HepG2 (cell line): ENCODE data around the gene PLEKHA6. TPM values are rescaled to one million over a fixed set of nuclear protein-coding genes. Genes with fewer than 3 reads are reported as not detected.

Experiments used
- ATAC-seq: fragments of 200-7000 bp; cut with Tn5 transposase; 3 replicates; pipeline ENCODE4 v1.9.1; 2020; ENCODE audit warnings: mild to moderate bottlenecking, moderate library complexity
- BruUV-seq: library from RNA; stranded (reverse); fragments of 400-500 nt; replicated peaks from 2 replicates; lab custom pipeline; 2021; lab: Mats Ljungman, UMichigan
- CTCF ChIA-PET: fragments of 300-600 bp; formaldehyde crosslinking; extraction: SDS; loops from one replicate; lab custom pipeline; 2021; ENCODE audit warnings: low total read pairs, inconsistent platforms, low intra/inter-chr PET ratio; lab: Yijun Ruan, JAX
- POLR2A ChIA-PET: fragments of 350-600 bp; sonication (Branson Sonifier 250); formaldehyde crosslinking; loops from one replicate; lab custom pipeline; 2020; ENCODE audit warnings: antibody characterized with exemption, inconsistent platforms; lab: Yijun Ruan, JAX
- DNase-seq: peaks from one replicate; pipeline ENCODE4 v3.0.0-alpha.2; 2015; ENCODE audit warnings: low spot score
- FAIRE-seq: peaks from 3 replicates; lab custom pipeline; 2011; peaks lifted over from hg19 to GRCh38; lab: Jason Lieb, UNC
- H2AFZ ChIP-seq: one replicate; pipeline ENCODE4 v1.6.1; 2011; ENCODE audit warnings: low read length, inconsistent platforms
- H3K27ac ChIP-seq: fragments of 300-600 bp; 3 replicates; pipeline ENCODE4 v1.8.0; 2011; ENCODE audit warnings: mixed run types, mild to moderate bottlenecking, mixed read lengths, low read length, inconsistent platforms; ENCODE audit not compliant: insufficient read depth; ENCODE audit errors: extremely low read length
- H3K27me3 ChIP-seq, 2 experiments: fragments of 200-600 bp in 1 of 2; 2 replicates in 1 of 2; 3 replicates in 1 of 2; pipeline versions ENCODE4 v1.6.0 to v1.8.0; 2011; ENCODE audit warnings: low read length in 2 of 2, mild to moderate bottlenecking in 2 of 2, moderate library complexity in 2 of 2, inconsistent platforms in 1 of 2; ENCODE audit not compliant: insufficient read depth in 2 of 2, control insufficient read depth in 1 of 2
- H3K36me3 ChIP-seq, 2 experiments: fragments of 200-600 bp in 1 of 2; replicated peaks in 1 of 2; 2 replicates in 1 of 2; 3 replicates in 1 of 2; pipeline versions ENCODE4 v1.5.1 to v1.8.0; 2011; ENCODE audit warnings: low read length in 2 of 2, inconsistent platforms in 1 of 2; ENCODE audit not compliant: insufficient read depth in 2 of 2, control insufficient read depth in 1 of 2
- H3K4me1 ChIP-seq: 2 replicates; pipeline ENCODE4 v1.5.1; 2012; ENCODE audit warnings: low read length, inconsistent platforms; ENCODE audit not compliant: insufficient read depth
- H3K4me2 ChIP-seq: 2 replicates; pipeline ENCODE4 v1.6.0; 2011; ENCODE audit warnings: low read depth, low read length, inconsistent platforms
- H3K4me3 ChIP-seq, 3 experiments: fragments of 200-600 bp in 1 of 3; sonication (generic), shearing (Covaris generic) in 1 of 3; replicated peaks in 1 of 3; 2 replicates each; pipeline ENCODE4 v1.5.1; 2011 to 2016; ENCODE audit warnings: low read length in 3 of 3, inconsistent platforms in 2 of 3, low read depth in 2 of 3, mild to moderate bottlenecking in 2 of 3, control low read depth in 1 of 3, mixed read lengths in 1 of 3; ENCODE audit not compliant: insufficient read depth in 1 of 3
- H3K79me2 ChIP-seq: one replicate; pipeline ENCODE4 v1.6.1; 2011; ENCODE audit warnings: low read length, inconsistent platforms; ENCODE audit not compliant: insufficient read depth
- H3K9ac ChIP-seq: 2 replicates; pipeline ENCODE4 v1.6.0; 2011; ENCODE audit warnings: mild to moderate bottlenecking, low read depth, low read length, inconsistent platforms; ENCODE audit not compliant: insufficient read depth
- H3K9me3 ChIP-seq: 2 replicates; pipeline ENCODE4 v1.5.1; 2012; ENCODE audit warnings: mild to moderate bottlenecking, low read length
- H4K20me1 ChIP-seq: 2 replicates; pipeline ENCODE4 v1.6.0; 2011; ENCODE audit warnings: inconsistent platforms, mild to moderate bottlenecking, low read length, moderate library complexity; ENCODE audit not compliant: insufficient read depth
- ARNTL ChIP-seq: sonication (generic); formaldehyde crosslinking; IDR thresholded peaks from 2 replicates; pipeline ENCODE4 v1.4.0; 2020; ENCODE audit warnings: mild to moderate bottlenecking, missing genetic modification reagents
- DZIP1 ChIP-seq: sonication (generic); formaldehyde crosslinking; IDR thresholded peaks from 2 replicates; pipeline ENCODE4 v1.5.0; 2020; ENCODE audit warnings: mild to moderate bottlenecking, missing genetic modification reagents
- GRHL1 ChIP-seq: sonication (generic); formaldehyde crosslinking; conservative IDR thresholded peaks from 2 replicates; pipeline ENCODE4 v1.8.0; 2022; ENCODE audit warnings: missing genetic modification reagents
- SPEN ChIP-seq: sonication (generic); formaldehyde crosslinking; IDR thresholded peaks from 2 replicates; pipeline ENCODE4 v1.5.1; 2020; ENCODE audit warnings: low read depth, mild to moderate bottlenecking, missing genetic modification reagents
- ZFP82 ChIP-seq: sonication (generic); formaldehyde crosslinking; IDR thresholded peaks from 2 replicates; pipeline ENCODE4 v1.5.1; 2020; ENCODE audit warnings: mild to moderate bottlenecking, missing genetic modification reagents, borderline replicate concordance
- ZFP90 ChIP-seq: sonication (generic); formaldehyde crosslinking; IDR thresholded peaks from 2 replicates; pipeline ENCODE4 v1.8.0; 2022; ENCODE audit warnings: missing genetic modification reagents, mild to moderate bottlenecking, inconsistent platforms, borderline replicate concordance
- ZMAT5 ChIP-seq: sonication (generic); formaldehyde crosslinking; IDR thresholded peaks from 2 replicates; pipeline ENCODE4 v1.5.0; 2020; ENCODE audit warnings: mild to moderate bottlenecking, low read depth, missing genetic modification reagents, borderline replicate concordance
- ZNF337 ChIP-seq: sonication (generic); formaldehyde crosslinking; IDR thresholded peaks from 2 replicates; pipeline ENCODE4 v1.5.1; 2020; ENCODE audit warnings: missing genetic modification reagents, low read depth, mild to moderate bottlenecking, borderline replicate concordance
- ZNF460 ChIP-seq: sonication (generic); formaldehyde crosslinking; IDR thresholded peaks from 2 replicates; pipeline ENCODE4 v1.5.1; 2020; ENCODE audit warnings: missing genetic modification reagents, mild to moderate bottlenecking, borderline replicate concordance
- ZNF556 ChIP-seq: sonication (generic); formaldehyde crosslinking; IDR thresholded peaks from 2 replicates; pipeline ENCODE4 v1.4.0; 2020; ENCODE audit warnings: mild to moderate bottlenecking, missing genetic modification reagents, borderline replicate concordance
- ZNF841 ChIP-seq: sonication (generic); formaldehyde crosslinking; IDR thresholded peaks from 2 replicates; pipeline ENCODE4 v1.8.1; 2023; ENCODE audit warnings: missing genetic modification reagents, borderline replicate concordance
- WGBS: methylation state at CpG from one replicate; pipeline ENCODE4 v1.1.6; 2017; ENCODE audit warnings: low lambda C conversion rate; 5-methylcytosine and 5-hydroxymethylcytosine counted together
- in situ Hi-C: cut with HindIII; loops from 2 replicates; pipeline ENCODE4 v1.10.0; 2017; ENCODE audit warnings: low pct_unique_long_range_greater_than_20kb; ENCODE audit not compliant: extremely low pct_ligation_motif_present
- intact Hi-C: fragments of 100-400 bp; cut with micrococcal nuclease; formaldehyde crosslinking; loops from one replicate; pipeline ENCODE4 v1.10.0; 2022; ENCODE audit not compliant: unreplicated experiment
- polyA plus RNA-seq, 8 experiments: library from polyadenylated mRNA; depleted of rRNA in 3 of 8; stranded (reverse) in 7 of 8; unstranded in 1 of 8; fragments of >200 nt; fragmentation: Illumina TruSeq in 4 of 8; extraction: Trizol in 4 of 8; gene quantifications; 2 replicates each; pipeline versions ENCODE4 v1.2.1 to v1.2.3, GENCODE V29; 2011 to 2016; ENCODE audit warnings: low read depth in 4 of 8, missing spikeins in 1 of 8, mixed read lengths in 1 of 8; ENCODE audit not compliant: insufficient read depth in 1 of 8
- total RNA-seq, 5 experiments: library from RNA; depleted of rRNA; stranded (reverse); fragments of >200 nt; fragmentation: Illumina TruSeq; extraction: Trizol; gene quantifications; 2 replicates each; pipeline ENCODE4 v1.2.3, GENCODE V29; 2016; ENCODE audit warnings: low read depth in 1 of 5

The PLEKHA6 gene
- total and polyA plus RNA-seq, 2 of the 13 experiments (the other 11 are each of a cell fraction or from before 2014, with no cell fraction given): 5.3 to 11.4 TPM

GRCh38 chr1:204224655-204225054, 135.1 kb downstream of the PLEKHA6 start:
- Histone ChIP-seq H3K79me2 (no peaks in the 10 kb centered on the region), H3K4me1 (peaks cover 18% of the 10 kb centered on the region), H3K27me3 (no peaks in the 10 kb centered on the region), H2AFZ (no peak overlapping the region), H3K9ac (no peak overlapping the region), H3K4me2 (no peak overlapping the region), H4K20me1 (no peaks in the 10 kb centered on the region), H3K4me3 (no peak overlapping the region), H3K27ac (no peak overlapping the region), H3K36me3 (peaks cover 13 to 36% of the 10 kb centered on the region in 2 experiments; a peak in 4 of 5 replicates), H3K9me3 (no peaks in the 10 kb centered on the region)
- ATAC-seq (no peak), DNase-seq (no peak), FAIRE-seq (no peak)
- in situ Hi-C loops (no loop called here), intact Hi-C loops (no loop called here)
- no TSS peak for BruUV-seq
- WGBS: 90% methylated on average over 8 of the region's 8 CpGs
- CTCF ChIA-PET: no interaction called here
- no peak for TF ChIP-seq ZFP82 (CRISPR knock-in tag)
- TF ChIP-seq ZNF337 (CRISPR knock-in tag): no peak
- no peak for TF ChIP-seq SPEN (CRISPR knock-in tag)
- no peak for TF ChIP-seq GRHL1
- no peak for TF ChIP-seq ARNTL (CRISPR knock-in tag)
- no peak for TF ChIP-seq ZNF841 (CRISPR knock-in tag)
- no peak for TF ChIP-seq ZNF460 (CRISPR knock-in tag)
- TF ChIP-seq ZNF556 (CRISPR knock-in tag): no peak
- TF ChIP-seq DZIP1 (CRISPR knock-in tag): no peak
- TF ChIP-seq ZFP90: no peak
- no peak for TF ChIP-seq ZMAT5 (CRISPR knock-in tag)
- POLR2A ChIA-PET: no interaction called here
